ENCODE data around the gene SLA2.
A peak's percentile ranks its signal among the peaks of the same experiment; 100 is the strongest.

DNA sequence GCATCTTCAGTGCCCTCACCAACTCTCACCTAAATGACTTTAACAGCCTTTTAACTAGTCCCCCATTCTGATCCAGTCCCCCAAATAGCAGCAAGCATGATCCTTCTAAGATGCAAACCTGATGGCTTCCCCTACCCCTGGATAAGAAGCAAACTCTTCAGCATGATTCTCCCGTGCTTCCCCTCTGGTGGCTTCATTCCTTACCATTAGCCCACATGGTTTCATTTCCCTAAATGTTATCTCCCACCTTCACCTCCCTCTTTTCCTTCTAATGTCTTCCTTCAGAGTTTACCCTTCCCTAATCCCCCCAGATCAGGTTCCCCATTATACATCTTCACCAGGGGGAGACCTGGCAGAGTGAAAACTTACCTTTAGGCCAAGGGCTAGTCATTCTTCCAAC, 44.5 kb downstream of the SLA2 start:
- TF ChIP-seq TAF1 (IDR thresholded peaks at IDR 0.05; ENCODE audit: low read depth, low read length): no peak
- TF ChIP-seq POLR2A (IDR thresholded peaks at IDR 0.05; ENCODE audit: low read depth, low read length): no peak
- TF ChIP-seq POU2F2 (IDR thresholded peaks at IDR 0.05; ENCODE audit: low read depth, low read length): no peak
- TF ChIP-seq POLR2AphosphoS5 (IDR thresholded peaks at IDR 0.05; ENCODE audit: low read depth, low read length): no peak
- peak; percentile 88 for TF ChIP-seq SPI1 (IDR thresholded peaks at IDR 0.05; ENCODE audit: low read depth, low read length)
- no peak for TF ChIP-seq PAX5 (IDR thresholded peaks at IDR 0.05; ENCODE audit: insufficient read depth, low read length, severe bottlenecking)
